ENCODE measurements around the gene UQCRQ. TPM values are rescaled to one million over a fixed set of nuclear protein-coding genes. Genes with fewer than 3 reads are reported as not detected.

UQCRQ gene
- total and polyA plus RNA-seq, 2 of the 13 experiments (the other 11 are each of a cell fraction or from before 2014, with no cell fraction given): 257 to 575 TPM

GRCh38 chr5:132840896-132841295, 25.5 kb upstream of the UQCRQ start:
- ChIA-PET CTCF (ENCODE audit: low intra/inter-chr PET ratio, low total read pairs) (no interaction called here), POLR2A (interaction anchor here (1.0 to 4.8 kb wide), 8 partner anchors 9 to 42 kb away, joined by 3 to 51 read pairs (median 14); partner anchors contain the start of genes GDF9, SHROOM1 and UQCRQ)
- Histone ChIP-seq H3K4me3 (replicated peaks in 1 of 3; ENCODE audit: insufficient read depth in 1 of 3, low read depth in 2 of 3, low read length in 3 of 3) (0 out of 6 replicates have a peak overlapping the region, but pooled peaks of 1 of the 3 experiments have one; percentile 68), H3K9ac (ENCODE audit: insufficient read depth, low read depth, low read length) (peak overlapping the region; percentile 88), H4K20me1 (ENCODE audit: insufficient read depth, low read length) (no peaks in the 10 kb centered on the region), H3K27me3 (ENCODE audit: control insufficient read depth in 1 of 2, insufficient read depth in 2 of 2, low read length in 2 of 2) (no peaks in the 10 kb centered on the region), H3K4me1 (ENCODE audit: insufficient read depth, low read length) (peaks cover 80% of the 10 kb centered on the region), H3K27ac (ENCODE audit: extremely low read length, insufficient read depth, low read length) (peak overlapping the region; percentile 98), H3K36me3 (replicated peaks in 1 of 2; ENCODE audit: control insufficient read depth in 1 of 2, insufficient read depth in 2 of 2, low read length in 2 of 2) (no peaks in the 10 kb centered on the region), H2AFZ (ENCODE audit: low read length) (no peak overlapping the region), H3K4me2 (ENCODE audit: low read depth, low read length) (peak overlapping the region; percentile 92), H3K79me2 (ENCODE audit: insufficient read depth, low read length) (no peaks in the 10 kb centered on the region), H3K9me3 (ENCODE audit: low read length) (no peaks in the 10 kb centered on the region)
- no peak for DNase-seq (ENCODE audit: low spot score)
- no TSS peak for BruUV-seq (replicated peaks)
- 5% methylated on average over 1 of the region's 1 CpG for WGBS (ENCODE audit: low lambda C conversion rate)
- in situ Hi-C loops (cut with HindIII; ENCODE audit: extremely low pct_ligation_motif_present, low pct_unique_long_range_greater_than_20kb): no loop called here
- FAIRE-seq: no peak
- ATAC-seq: no peak
- TF ChIP-seq ATAD3A (CRISPR knock-in tag; IDR thresholded peaks at IDR 0.05) (no peak), TEAD3 (CRISPR knock-in tag; optimal IDR thresholded peaks at IDR 0.05; ENCODE audit: borderline replicate concordance) (peak; percentile 28), ZNF317 (CRISPR knock-in tag; IDR thresholded peaks at IDR 0.05) (0 out of 2 replicates have a peak, but pooled peaks have one; percentile 37), MAX (IDR thresholded peaks at IDR 0.05) (0 out of 2 replicates have a peak, but pooled peaks have one; percentile 4), RARA (CRISPR knock-in tag; IDR thresholded peaks at IDR 0.05) (peak; percentile 36; the same call in 1 of the 2 replicates), MXI1 (IDR thresholded peaks at IDR 0.05; ENCODE audit: borderline replicate concordance, low read depth, low read length) (no peak), EHMT2 (IDR thresholded peaks at IDR 0.05; ENCODE audit: borderline replicate concordance, low read depth, low read length) (peak; percentile 4; the same call in 1 of the 2 replicates), DDIT3 (CRISPR knock-in tag; IDR thresholded peaks at IDR 0.05) (no peak), TIGD3 (CRISPR knock-in tag; IDR thresholded peaks at IDR 0.05; ENCODE audit: borderline replicate concordance) (no peak), ZFP36L1 (CRISPR knock-in tag; IDR thresholded peaks at IDR 0.05) (0 out of 2 replicates have a peak, but pooled peaks have one; percentile 11)
- intact Hi-C loops (cut with micrococcal nuclease; ENCODE audit: unreplicated experiment): no loop called here
